Transverse colon (tissue), 4 donors: ENCODE measurements around the gene MPST. TPM values are rescaled to one million over a fixed set of nuclear protein-coding genes. Genes with fewer than 3 reads are reported as not detected.

Experiments used
- DNase-seq: peaks from one replicate; pipeline ENCODE4 v3.0.0-alpha.2; 2019
- H3K27ac ChIP-seq, 4 donors: fragments of 200-600 bp; sonication (generic); 2 replicates each; pipeline ENCODE4 v1.5.1; 2016 to 2018; ENCODE audit warnings: inconsistent platforms in 4 of 4
- H3K27me3 ChIP-seq: fragments of 200-600 bp; sonication (generic); 2 replicates; pipeline ENCODE4 v1.5.1; 2017; ENCODE audit warnings: inconsistent platforms
- H3K36me3 ChIP-seq, 4 donors: fragments of 200-600 bp; sonication (generic); 2 replicates each; pipeline ENCODE4 v1.5.1; 2017 to 2019; ENCODE audit warnings: inconsistent platforms in 4 of 4
- H3K4me1 ChIP-seq, 4 donors: fragments of 200-600 bp; sonication (generic); 2 replicates each; pipeline ENCODE4 v1.5.1; 2017 to 2020; ENCODE audit warnings: inconsistent platforms in 4 of 4
- H3K4me3 ChIP-seq, 4 donors: fragments of 200-600 bp; sonication (generic); 1 replicate in 1 of 4; 2 replicates in 3 of 4; pipeline versions ENCODE4 v1.5.1 to v1.6.1; 2017 to 2019; ENCODE audit warnings: inconsistent platforms in 4 of 4
- H3K9me3 ChIP-seq, 2 donors: fragments of 200-600 bp; sonication (generic); 2 replicates each; pipeline ENCODE4 v1.5.1; 2017 to 2019; ENCODE audit warnings: inconsistent platforms in 2 of 2
- CTCF ChIP-seq, 5 experiments: fragments of 200-600 bp in 3 of 5; fragments of 450-650 bp in 2 of 5; sonication (generic) in 3 of 5; IDR thresholded peaks; 1 replicate in 2 of 5; 2 replicates in 3 of 5; pipeline ENCODE4 v1.5.1; 2016 to 2017; ENCODE audit warnings: antibody characterized with exemption in 5 of 5, inconsistent platforms in 3 of 5, mild to moderate bottlenecking in 2 of 5, moderate library complexity in 1 of 5
- EP300 ChIP-seq: sonication (generic); formaldehyde crosslinking; IDR thresholded peaks from one replicate; pipeline ENCODE4 v1.6.1; 2017; ENCODE audit warnings: antibody characterized with exemption, low read depth
- POLR2A ChIP-seq: fragments of 450-650 bp; IDR thresholded peaks from one replicate; pipeline ENCODE4 v1.6.1; 2016; ENCODE audit warnings: antibody characterized with exemption, mild to moderate bottlenecking, moderate library complexity
- POLR2AphosphoS5 ChIP-seq, 3 donors: sonication (generic); formaldehyde crosslinking; IDR thresholded peaks; one replicate each; pipeline ENCODE4 v1.6.1; 2016; ENCODE audit warnings: antibody characterized with exemption in 3 of 3
- WGBS, 2 donors: methylation state at CpG; one replicate each; pipeline ENCODE4 v1.1.5; 2018; ENCODE audit warnings: low coverage in 1 of 2; 5-methylcytosine and 5-hydroxymethylcytosine counted together
- in situ Hi-C, 4 donors: fragments of 200-750 bp; cut with MboI; loops; one replicate each; pipeline versions ENCODE4 v1.15.0 to v1.15.1; 2017; ENCODE audit warnings: low sequenced_read_pairs in 3 of 4, low pct_ligation_motif_present in 1 of 4, low pct_unique_long_range_greater_than_20kb in 1 of 4
- intact Hi-C: fragments of 100-400 bp; cut with DNase I; formaldehyde crosslinking; loops from one replicate; pipeline ENCODE4 v1.15.1; 2023; ENCODE audit warnings: low total_unique reads
- total RNA-seq, 4 donors: library from RNA; depleted of rRNA; stranded (reverse); fragments of >200 nt; gene quantifications; one replicate each; pipeline ENCODE4 v1.1.0, GENCODE V29; 2016

MPST gene
- total RNA-seq, 4 donors from 2014 or later, result 407 to 964 (median 541) TPM

- intact Hi-C loops (no loop called here), in situ Hi-C loops (no loop called here)
- Histone ChIP-seq H3K36me3 (no peaks in the 10 kb centered on the region), H3K27me3 (peaks cover 38% of the 10 kb centered on the region), H3K4me3 (no peak overlapping the region), H3K4me1 (peaks cover 0 to 14% (median 2%) of the 10 kb centered on the region in 4 donors), H3K27ac (no peak overlapping the region), H3K9me3 (no peaks in the 10 kb centered on the region)
- WGBS, 2 donors, result 81% methylated on average over 5 to 10 of the region's 10 CpGs
- no peak for DNase-seq
- TF ChIP-seq EP300 (no peak), POLR2A (no peak), CTCF (IDR thresholded peaks at IDR 0.05) (no peak), POLR2AphosphoS5 (IDR thresholded peaks at IDR 0.05) (no peak)
Observed at GRCh38 chr22:37067428-37067827, 47.9 kb downstream of the MPST start.

GRCh38 chr22:37068859-37069258 lies 49.3 kb downstream of the MPST start:
- peaks cover 38% of the 10 kb centered on the region for H3K27me3 ChIP-seq
- 19% methylated on average over 13 of the region's 36 CpGs; no CpG with 5 or more reads in 1 of the 2 donors for WGBS, 2 donors
- no peak for DNase-seq

DNA sequence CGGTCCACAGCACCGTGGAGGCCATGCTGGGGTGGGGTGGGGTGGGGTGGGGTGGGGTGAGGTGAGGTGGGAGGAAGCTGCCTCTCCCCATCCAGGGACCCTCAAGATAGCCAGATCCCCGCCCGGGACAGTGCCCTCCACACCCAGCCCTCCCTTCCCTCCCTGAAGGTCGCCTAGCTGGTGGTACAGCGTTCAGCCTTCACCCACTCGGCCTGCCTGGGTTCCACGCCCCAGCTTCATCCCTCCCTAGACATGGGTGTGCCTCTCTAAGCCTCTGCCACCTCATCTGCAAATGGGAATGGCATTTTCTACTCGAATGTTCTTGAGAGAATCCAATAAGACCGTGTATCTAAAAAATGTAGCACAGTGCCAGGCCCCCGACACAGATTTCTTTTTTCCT lies 49.8 kb downstream of the MPST start:
- in situ Hi-C loops (no loop called here), intact Hi-C loops (no loop called here)
- no peak overlapping the region for H3K4me3 ChIP-seq
- no peak for DNase-seq
- no peaks in the 10 kb centered on the region for H3K36me3 ChIP-seq
- H3K4me1 ChIP-seq, result peaks cover 0 to 7% (median 2%) of the 10 kb centered on the region in 4 donors
- H3K9me3 ChIP-seq, result no peaks in the 10 kb centered on the region
- peaks cover 38% of the 10 kb centered on the region for H3K27me3 ChIP-seq
- WGBS, 2 donors, result 23% methylated on average over 11 of the region's 11 CpGs; no CpG with 5 or more reads in 1 of the 2 donors
- TF ChIP-seq POLR2A, result no peak
- no peak overlapping the region for H3K27ac ChIP-seq

More at GRCh38 chr22:37068859-37069258, 49.3 kb downstream of the MPST start:
- H3K4me3 ChIP-seq, result no peak overlapping the region
- H3K36me3 ChIP-seq, result no peaks in the 10 kb centered on the region
- peaks cover 0 to 7% (median 2%) of the 10 kb centered on the region in 4 donors for H3K4me1 ChIP-seq
- TF ChIP-seq POLR2A (no peak), EP300 (no peak), CTCF (IDR thresholded peaks at IDR 0.05) (no peak), POLR2AphosphoS5 (IDR thresholded peaks at IDR 0.05) (no peak)
- intact Hi-C loops, result no loop called here
- H3K9me3 ChIP-seq, result no peaks in the 10 kb centered on the region
- in situ Hi-C loops, result no loop called here
- H3K27ac ChIP-seq, result no peak overlapping the region

GRCh38 chr22:37069719-37070118 lies 50.2 kb downstream of the MPST start:
- Histone ChIP-seq H3K36me3 (no peaks in the 10 kb centered on the region), H3K27ac (no peak overlapping the region), H3K4me3 (no peak overlapping the region), H3K4me1 (peaks cover 0 to 7% (median 2%) of the 10 kb centered on the region in 4 donors), H3K9me3 (no peaks in the 10 kb centered on the region), H3K27me3 (peaks cover 41% of the 10 kb centered on the region)
- WGBS, 2 donors, result 20 to 67% methylated on average over 1 to 9 of the region's 9 CpGs
- in situ Hi-C loops, result loop anchor here in 1 of 4 donors (10.0 kb wide), 1 partner anchor 135 kb away; no protein-coding TSS in a partner anchor
- no peak for DNase-seq
- intact Hi-C loops, result no loop called here
- TF ChIP-seq POLR2A (no peak), POLR2AphosphoS5 (IDR thresholded peaks at IDR 0.05) (no peak), CTCF (IDR thresholded peaks at IDR 0.05) (no peak), EP300 (no peak)

DNA sequence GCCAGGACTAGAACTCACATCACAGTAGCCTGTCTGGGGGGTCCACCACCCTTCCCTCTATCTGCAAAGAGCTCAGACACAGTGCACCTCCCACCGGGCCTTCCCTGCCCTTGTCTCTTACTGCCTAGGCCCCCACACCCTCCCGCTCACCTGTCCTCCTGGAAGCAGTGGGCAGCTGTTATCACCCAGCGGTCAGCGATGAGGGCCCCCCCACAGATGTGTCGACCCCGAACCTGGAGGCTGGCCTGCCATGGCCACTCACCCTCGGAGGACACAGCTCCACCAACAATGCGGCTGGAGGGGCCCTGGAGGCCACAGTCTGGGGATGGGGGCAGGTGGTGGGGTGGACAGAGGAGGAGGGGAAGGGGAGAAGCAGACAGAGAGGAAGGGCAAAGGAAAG lies 50.8 kb downstream of the MPST start:
- 78% methylated on average over 8 of the region's 8 CpGs; no CpG with 5 or more reads in 1 of the 2 donors for WGBS, 2 donors
- peaks cover 47% of the 10 kb centered on the region for H3K27me3 ChIP-seq

More for the DNA sequence above, 50.8 kb downstream of the MPST start:
- Histone ChIP-seq H3K36me3 (no peaks in the 10 kb centered on the region), H3K4me1 (peaks cover 0 to 7% (median 2%) of the 10 kb centered on the region in 4 donors), H3K4me3 (no peak overlapping the region), H3K27ac (no peak overlapping the region), H3K9me3 (no peaks in the 10 kb centered on the region)
- TF ChIP-seq CTCF (IDR thresholded peaks at IDR 0.05) (no peak), POLR2A (no peak), POLR2AphosphoS5 (IDR thresholded peaks at IDR 0.05) (no peak), EP300 (no peak)
- no peak for DNase-seq
- intact Hi-C loops (no loop called here), in situ Hi-C loops (loop anchor here in 1 of 4 donors (10.0 kb wide), 1 partner anchor 134 kb away; no protein-coding TSS in a partner anchor)
